Measurements from ENCODE around the gene RRAGC. TPM values are rescaled to one million over a fixed set of nuclear protein-coding genes. Genes with fewer than 3 reads are reported as not detected.

Gene RRAGC
- total RNA-seq, 1 donor from 2014 or later = 24.1 TPM

GRCh38 chr1:38870996-38871395 is 11.4 kb upstream of the RRAGC start:
- DNase-seq (ENCODE audit: low read depth, low spot score) = no peak
- peaks cover 17% of the 10 kb centered on the region for H3K4me1 Mint-ChIP-seq
- no peaks in the 10 kb centered on the region for H3K9me3 Mint-ChIP-seq
- no peaks in the 10 kb centered on the region for H3K27me3 Mint-ChIP-seq (ENCODE audit: low read depth)
- H3K27ac Mint-ChIP-seq (ENCODE audit: unreplicated experiment) = no peak overlapping the region
- no peak for TF ChIP-seq CTCF (conservative IDR thresholded peaks at IDR 0.05)
- H3K4me3 Mint-ChIP-seq = peak overlapping the region; percentile 97
- H3K36me3 Mint-ChIP-seq (ENCODE audit: low read depth) = no peaks in the 10 kb centered on the region

- no peak for TF ChIP-seq CTCF (conservative IDR thresholded peaks at IDR 0.05)
- no peak overlapping the region for H3K4me3 Mint-ChIP-seq
These were observed 7.6 kb upstream of the RRAGC start for GRCh38 chr1:38867208-38867607.

GRCh38 chr1:38865112-38865715 is 5.6 kb upstream of the RRAGC start:
- Mint-ChIP-seq H3K27me3 (ENCODE audit: low read depth) (no peaks in the 10 kb centered on the region), H3K9me3 (no peaks in the 10 kb centered on the region), H3K4me3 (no peak overlapping the region), H3K27ac (ENCODE audit: unreplicated experiment) (no peak overlapping the region), H3K36me3 (ENCODE audit: low read depth) (no peaks in the 10 kb centered on the region), H3K4me1 (peaks cover 35% of the 10 kb centered on the region)
- peak; percentile 40 for TF ChIP-seq CTCF (conservative IDR thresholded peaks at IDR 0.05)
- DNase-seq (ENCODE audit: low read depth, low spot score) = no peak

More at GRCh38 chr1:38867208-38867607, 7.6 kb upstream of the RRAGC start:
- Mint-ChIP-seq H3K9me3 (no peaks in the 10 kb centered on the region), H3K4me1 (peaks cover 25% of the 10 kb centered on the region), H3K27ac (ENCODE audit: unreplicated experiment) (no peak overlapping the region), H3K36me3 (ENCODE audit: low read depth) (no peaks in the 10 kb centered on the region), H3K27me3 (ENCODE audit: low read depth) (no peaks in the 10 kb centered on the region)
- DNase-seq (ENCODE audit: low read depth, low spot score) = no peak

GRCh38 chr1:38860454-38860795 is 853 bp upstream of the RRAGC start:
- Mint-ChIP-seq H3K27ac (ENCODE audit: unreplicated experiment) (peak overlapping the region; percentile 4), H3K4me3 (peak overlapping the region; percentile 93), H3K4me1 (peaks cover 57% of the 10 kb centered on the region), H3K27me3 (ENCODE audit: low read depth) (no peaks in the 10 kb centered on the region), H3K36me3 (ENCODE audit: low read depth) (no peaks in the 10 kb centered on the region), H3K9me3 (no peaks in the 10 kb centered on the region)
- DNase-seq (ENCODE audit: low read depth, low spot score) = no peak
- TF ChIP-seq CTCF (conservative IDR thresholded peaks at IDR 0.05) = no peak

GRCh38 chr1:38858833-38859560 is 575 bp downstream of the RRAGC start:
- TF ChIP-seq CTCF (conservative IDR thresholded peaks at IDR 0.05) = no peak
- H3K9me3 Mint-ChIP-seq = no peaks in the 10 kb centered on the region
- peak overlapping the region; percentile 93 for H3K4me3 Mint-ChIP-seq
- H3K4me1 Mint-ChIP-seq = peaks cover 54% of the 10 kb centered on the region
- H3K27me3 Mint-ChIP-seq (ENCODE audit: low read depth) = no peaks in the 10 kb centered on the region
- no peak overlapping the region for H3K27ac Mint-ChIP-seq (ENCODE audit: unreplicated experiment)
- no peak for DNase-seq (ENCODE audit: low read depth, low spot score)
- no peaks in the 10 kb centered on the region for H3K36me3 Mint-ChIP-seq (ENCODE audit: low read depth)
